Omental fat pad (tissue), 4 donors: ENCODE results near the gene OR5D13. TPM values are rescaled to one million over a fixed set of nuclear protein-coding genes. Genes with fewer than 3 reads are reported as not detected.

Experiments used
- ATAC-seq: fragments of 150-250 bp; one replicate; pipeline ENCODE4 v1.9.1; 2016; ENCODE audit warnings: mild to moderate bottlenecking, moderate library complexity; ENCODE audit not compliant: low FRiP score
- DNase-seq: peaks from one replicate; pipeline ENCODE4 v3.0.0-alpha.2; 2019; ENCODE audit warnings: low spot score
- total RNA-seq, 4 donors: library from RNA; depleted of rRNA; stranded (reverse); fragments of >200 nt; gene quantifications; one replicate each; pipeline ENCODE4 v1.1.0, GENCODE V29; 2016
- TF ChIP-seq, protein P1 (sequence below), 3 donors: fragments of 450-650 bp; IDR thresholded peaks; one replicate each; pipeline ENCODE4 v1.5.1; 2016 to 2017; ENCODE audit warnings: antibody characterized with exemption in 3 of 3, mild to moderate bottlenecking in 3 of 3, moderate library complexity in 2 of 3

The OR5D13 gene
- total RNA-seq, 4 donors from 2014 or later: not detected

GRCh38 chr11:55811067-55811466, 37.8 kb downstream of the OR5D13 start, which contains the start of gene OR5L1:
Gene OR5L1, plus strand, starts transcription at chr11:55811367. Its CDS starts 100 bp downstream, at chr11:55811467.
- TF ChIP-seq, protein P1, sequence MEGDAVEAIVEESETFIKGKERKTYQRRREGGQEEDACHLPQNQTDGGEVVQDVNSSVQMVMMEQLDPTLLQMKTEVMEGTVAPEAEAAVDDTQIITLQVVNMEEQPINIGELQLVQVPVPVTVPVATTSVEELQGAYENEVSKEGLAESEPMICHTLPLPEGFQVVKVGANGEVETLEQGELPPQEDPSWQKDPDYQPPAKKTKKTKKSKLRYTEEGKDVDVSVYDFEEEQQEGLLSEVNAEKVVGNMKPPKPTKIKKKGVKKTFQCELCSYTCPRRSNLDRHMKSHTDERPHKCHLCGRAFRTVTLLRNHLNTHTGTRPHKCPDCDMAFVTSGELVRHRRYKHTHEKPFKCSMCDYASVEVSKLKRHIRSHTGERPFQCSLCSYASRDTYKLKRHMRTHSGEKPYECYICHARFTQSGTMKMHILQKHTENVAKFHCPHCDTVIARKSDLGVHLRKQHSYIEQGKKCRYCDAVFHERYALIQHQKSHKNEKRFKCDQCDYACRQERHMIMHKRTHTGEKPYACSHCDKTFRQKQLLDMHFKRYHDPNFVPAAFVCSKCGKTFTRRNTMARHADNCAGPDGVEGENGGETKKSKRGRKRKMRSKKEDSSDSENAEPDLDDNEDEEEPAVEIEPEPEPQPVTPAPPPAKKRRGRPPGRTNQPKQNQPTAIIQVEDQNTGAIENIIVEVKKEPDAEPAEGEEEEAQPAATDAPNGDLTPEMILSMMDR (IDR thresholded peaks at IDR 0.05): no peak
- DNase-seq: no peak

GRCh38 chr11:55819330-55819729, 46.1 kb downstream of the OR5D13 start, which contains the start of gene OR5D18:
Gene OR5D18, plus strand, starts transcription at chr11:55819630. Its CDS starts 0 bp downstream, at chr11:55819630.
- TF ChIP-seq, protein P1 (IDR thresholded peaks at IDR 0.05): no peak
- DNase-seq: no peak
- ATAC-seq: no peak

More at GRCh38 chr11:55811067-55811466, 37.8 kb downstream of the OR5D13 start, which contains the start of gene OR5L1:
- no peak for ATAC-seq

Other genes with a start within 250 kb of the OR5D13 start
- not detected for gene OR4C15, start 219.0 kb upstream of the OR5D13 start, total RNA-seq
- not detected for gene OR4C16, start 201.3 kb upstream of the OR5D13 start, total RNA-seq
- gene OR4C11, start 165.8 kb upstream of the OR5D13 start, total RNA-seq: not detected
- gene OR4P4, start 138.3 kb upstream of the OR5D13 start, total RNA-seq: not detected
- gene OR4S2, start 125.1 kb upstream of the OR5D13 start, total RNA-seq: not detected
- gene OR4C6, start 111.2 kb upstream of the OR5D13 start, total RNA-seq: not detected
- gene OR5D14, start 22.1 kb downstream of the OR5D13 start, total RNA-seq: not detected
- gene OR5L1, start 37.9 kb downstream of the OR5D13 start, total RNA-seq: not detected
- gene OR5D18, start 46.2 kb downstream of the OR5D13 start, total RNA-seq: not detected
- gene OR5L2, start 53.8 kb downstream of the OR5D13 start, total RNA-seq: not detected
- gene OR5D16, start 65.3 kb downstream of the OR5D13 start, total RNA-seq: not detected
- not detected for gene TRIM51, start 109.9 kb downstream of the OR5D13 start, total RNA-seq
- not detected for gene OR5W2, start 141.1 kb downstream of the OR5D13 start, total RNA-seq
- not detected for gene OR5I1, start 163.0 kb downstream of the OR5D13 start, total RNA-seq
- not detected for gene OR10AG1, start 196.5 kb downstream of the OR5D13 start, total RNA-seq
- gene OR5F1, start 221.2 kb downstream of the OR5D13 start, total RNA-seq: not detected